IPS-20b (cell line): Measurements from ENCODE around the gene XKR3.
"Not testable (repeated sequence)": the region's sequence is repeated elsewhere in the genome, so short reads cannot be mapped to it uniquely, and the experiment has no call there.

Experiments used
- H3K27ac ChIP-seq: one replicate; pipeline ENCODE4 v1.5.1; 2013; ENCODE audit warnings: low read length
- H3K27me3 ChIP-seq: 2 replicates; pipeline ENCODE4 v1.6.1; 2013; ENCODE audit warnings: mild to moderate bottlenecking, low read length, inconsistent platforms; ENCODE audit not compliant: insufficient read depth
- H3K36me3 ChIP-seq: 2 replicates; pipeline ENCODE4 v1.6.1; 2013; ENCODE audit warnings: low read depth, mild to moderate bottlenecking, inconsistent platforms, low read length, moderate library complexity; ENCODE audit not compliant: insufficient read depth
- H3K4me1 ChIP-seq: 2 replicates; pipeline ENCODE4 v1.6.1; 2013; ENCODE audit warnings: mild to moderate bottlenecking, control low read depth, inconsistent platforms, low read length, moderate library complexity; ENCODE audit not compliant: insufficient read depth
- H3K4me3 ChIP-seq: 2 replicates; pipeline ENCODE4 v1.5.1; 2013; ENCODE audit warnings: mild to moderate bottlenecking, low read length, inconsistent platforms
- H3K9ac ChIP-seq: 2 replicates; pipeline ENCODE4 v1.6.1; 2013; ENCODE audit warnings: low read depth, mild to moderate bottlenecking, inconsistent platforms, low read length, moderate library complexity
- H3K9me3 ChIP-seq: 2 replicates; pipeline ENCODE4 v1.6.1; 2013; ENCODE audit warnings: mild to moderate bottlenecking, low read depth, low read length, inconsistent platforms; ENCODE audit not compliant: insufficient read depth

The XKR3 gene

DNA sequence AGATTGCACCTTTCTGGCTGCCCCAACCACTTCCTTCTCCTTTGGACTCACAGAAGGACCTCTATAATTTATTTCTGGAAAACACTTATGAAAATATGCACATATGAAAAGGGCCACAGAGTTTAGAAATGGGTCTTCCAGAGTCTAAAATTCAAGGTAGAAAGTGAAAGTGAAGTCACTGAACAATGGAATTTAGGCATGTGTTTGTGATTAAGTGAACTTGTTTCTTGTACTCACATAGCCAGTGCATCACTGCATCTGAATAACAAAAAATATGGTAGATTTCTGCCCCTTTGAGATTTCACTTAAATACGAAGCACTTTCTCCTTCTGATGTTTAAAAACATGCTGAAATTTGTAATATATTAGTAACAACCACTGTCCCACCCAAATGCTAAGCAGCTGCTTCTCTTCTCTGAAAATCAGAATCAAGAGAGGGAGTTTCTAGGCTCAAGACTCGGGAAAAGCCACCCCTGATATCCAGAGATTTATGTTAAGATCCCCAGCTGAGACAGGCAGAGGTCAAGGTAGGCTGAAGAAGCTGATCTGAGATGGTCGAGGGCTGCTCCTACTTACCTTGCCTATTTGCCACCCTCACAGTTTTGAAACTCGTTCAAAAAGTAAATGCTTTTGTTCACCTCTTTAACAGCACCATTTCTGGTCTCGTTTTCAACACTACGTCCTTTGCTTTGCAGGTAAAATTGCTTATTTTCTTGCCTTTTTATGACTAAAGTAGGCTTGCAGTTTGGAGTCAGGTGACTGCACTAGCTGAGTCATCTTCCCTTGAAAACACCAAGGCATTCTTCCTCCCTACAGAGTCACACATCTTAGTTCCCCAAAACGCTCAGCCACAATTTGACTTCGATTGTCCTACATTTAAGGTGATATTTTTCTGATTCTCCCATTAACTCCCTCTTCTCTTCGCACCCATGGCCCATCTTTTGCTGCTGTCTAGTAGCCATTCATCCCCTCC is at the start of gene XKR3:
Gene XKR3 (minus strand): TSS at position 696 of the 972 bp plus-strand sequence. CDS start 17,338 bp downstream, outside the sequence.
- H3K9ac ChIP-seq = no peak within 1 kb of the TSS

DNA sequence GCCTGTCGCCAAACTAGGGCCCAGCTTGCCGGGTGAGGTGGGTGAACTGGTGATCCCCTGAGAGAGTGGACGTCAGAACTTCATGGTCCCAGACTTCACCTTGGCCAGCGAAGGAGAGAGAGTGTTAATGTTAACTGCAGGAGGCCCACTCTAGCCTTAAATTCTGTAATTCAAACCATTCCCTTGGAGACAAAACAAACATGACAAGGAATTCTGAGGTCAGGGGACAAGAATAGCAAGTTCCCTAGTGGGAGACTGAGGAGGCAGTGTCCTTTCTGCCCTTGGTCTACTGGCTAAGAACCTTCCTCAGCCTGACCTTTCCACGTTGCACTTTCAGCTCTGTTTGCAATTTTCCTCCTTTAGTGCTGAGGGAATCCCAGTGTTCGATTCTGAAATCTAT is 44.4 kb upstream of the XKR3 start:
- H3K27ac ChIP-seq, H3K4me3 ChIP-seq, H3K36me3 ChIP-seq, H3K27me3 ChIP-seq, H3K9me3 ChIP-seq, H3K4me1 ChIP-seq, H3K9ac ChIP-seq: not testable (repeated sequence)

More for the DNA sequence above, at the start of gene XKR3:
- H3K9me3 ChIP-seq = no peaks in the 10 kb centered on the region
- H3K4me3 ChIP-seq = no peak within 1 kb of the TSS
- H3K4me1 ChIP-seq = peaks cover 11% of the 10 kb centered on the region
- H3K27ac ChIP-seq = no peak within 1 kb of the TSS
- no peaks in the 10 kb centered on the region for H3K36me3 ChIP-seq
- H3K27me3 ChIP-seq = no peaks in the 10 kb centered on the region

- Histone ChIP-seq H3K9me3 (no peaks in the 10 kb centered on the region), H3K27me3 (no peaks in the 10 kb centered on the region), H3K9ac (no peak overlapping the region), H3K36me3 (no peaks in the 10 kb centered on the region), H3K27ac (no peak overlapping the region), H3K4me1 (no peaks in the 10 kb centered on the region), H3K4me3 (no peak overlapping the region)
Observed at GRCh38 chr22:16866167-16866566, 41.0 kb upstream of the XKR3 start.

GRCh38 chr22:16856851-16857250 is 31.6 kb upstream of the XKR3 start:
- not testable (repeated sequence) for H3K36me3 ChIP-seq, H3K27me3 ChIP-seq, H3K27ac ChIP-seq, H3K4me1 ChIP-seq, H3K4me3 ChIP-seq, H3K9ac ChIP-seq, H3K9me3 ChIP-seq

- no peaks in the 10 kb centered on the region for H3K9me3 ChIP-seq
- no peak overlapping the region for H3K9ac ChIP-seq
- H3K4me1 ChIP-seq = peaks cover 3% of the 10 kb centered on the region; the same call in 1 of the 2 replicates
Observed at GRCh38 chr22:16854631-16855030, 29.4 kb upstream of the XKR3 start.

GRCh38 chr22:16851268-16851996 is 26.2 kb upstream of the XKR3 start:
- H3K4me3 ChIP-seq, H3K9ac ChIP-seq, H3K27ac ChIP-seq, H3K9me3 ChIP-seq, H3K4me1 ChIP-seq, H3K36me3 ChIP-seq, H3K27me3 ChIP-seq: not testable (repeated sequence)

More at GRCh38 chr22:16854631-16855030, 29.4 kb upstream of the XKR3 start:
- Histone ChIP-seq H3K27ac (no peak overlapping the region), H3K27me3 (no peaks in the 10 kb centered on the region), H3K36me3 (no peaks in the 10 kb centered on the region), H3K4me3 (no peak overlapping the region)

DNA sequence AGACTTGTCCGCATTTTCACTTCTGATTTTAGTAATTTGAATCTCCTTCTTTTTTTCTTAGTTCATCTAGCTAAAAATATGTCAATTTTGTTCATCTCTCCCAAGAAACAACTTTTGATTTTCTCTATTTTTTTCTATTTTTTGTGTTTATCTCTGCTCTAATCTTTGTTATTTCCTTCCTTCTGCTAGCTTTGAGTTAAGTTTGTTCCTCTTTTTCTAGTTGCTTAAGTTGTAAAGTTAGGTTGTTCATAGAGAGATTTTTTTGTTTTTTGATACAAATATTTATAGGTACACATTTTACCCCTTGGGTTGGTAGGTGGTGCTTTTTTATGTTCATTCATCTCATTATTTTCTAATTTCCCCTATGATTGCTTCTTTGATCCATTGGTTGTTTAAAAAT is 22.1 kb upstream of the XKR3 start:
- no peaks in the 10 kb centered on the region for H3K9me3 ChIP-seq
- no peak overlapping the region for H3K9ac ChIP-seq
- no peaks in the 10 kb centered on the region for H3K36me3 ChIP-seq
- peaks cover 3% of the 10 kb centered on the region; the same call in 1 of the 2 replicates for H3K4me1 ChIP-seq
- no peak overlapping the region for H3K4me3 ChIP-seq
- no peaks in the 10 kb centered on the region for H3K27me3 ChIP-seq
- no peak overlapping the region for H3K27ac ChIP-seq

DNA sequence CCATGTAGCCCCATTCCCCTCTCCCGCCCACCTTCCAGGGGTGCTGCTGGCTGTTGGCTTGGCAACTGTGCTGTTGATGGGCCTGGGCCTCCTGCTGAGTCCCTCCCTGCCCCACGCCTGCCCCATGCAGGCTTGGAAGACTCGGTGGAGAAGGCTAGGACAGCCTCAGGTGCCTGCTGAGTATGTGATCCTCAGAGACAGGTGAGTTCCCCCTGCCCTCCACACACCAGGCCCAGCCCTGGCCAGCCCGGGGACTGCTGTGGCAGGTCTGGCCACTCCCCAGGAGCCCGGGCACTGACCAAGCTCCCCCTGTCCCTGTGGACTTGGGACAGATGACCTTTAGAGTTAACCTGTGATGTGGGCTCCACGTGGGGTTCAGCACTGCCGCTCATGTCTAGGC is 20.7 kb upstream of the XKR3 start:
- H3K36me3 ChIP-seq = no peaks in the 10 kb centered on the region
- no peak overlapping the region for H3K9ac ChIP-seq
- H3K9me3 ChIP-seq = no peaks in the 10 kb centered on the region
- H3K27me3 ChIP-seq = no peaks in the 10 kb centered on the region
- H3K4me3 ChIP-seq = no peak overlapping the region
- no peak overlapping the region for H3K27ac ChIP-seq
- no peaks in the 10 kb centered on the region for H3K4me1 ChIP-seq

- no peaks in the 10 kb centered on the region for H3K4me1 ChIP-seq
- no peak overlapping the region for H3K9ac ChIP-seq
- H3K36me3 ChIP-seq = no peaks in the 10 kb centered on the region
- H3K27me3 ChIP-seq = no peaks in the 10 kb centered on the region
- no peak overlapping the region for H3K27ac ChIP-seq
- no peak overlapping the region for H3K4me3 ChIP-seq
- no peaks in the 10 kb centered on the region for H3K9me3 ChIP-seq
Observed at GRCh38 chr22:16845465-16845864, 20.3 kb upstream of the XKR3 start.

- Histone ChIP-seq H3K4me1 (no peaks in the 10 kb centered on the region), H3K27ac (no peak overlapping the region), H3K27me3 (no peaks in the 10 kb centered on the region), H3K9me3 (no peaks in the 10 kb centered on the region), H3K4me3 (no peak overlapping the region), H3K36me3 (no peaks in the 10 kb centered on the region), H3K9ac (no peak overlapping the region)
Observed at GRCh38 chr22:16844529-16844928, 19.3 kb upstream of the XKR3 start.

GRCh38 chr22:16838073-16838472 is 12.9 kb upstream of the XKR3 start:
- H3K9me3 ChIP-seq = no peaks in the 10 kb centered on the region
- no peaks in the 10 kb centered on the region for H3K36me3 ChIP-seq
- no peaks in the 10 kb centered on the region for H3K4me1 ChIP-seq
- no peak overlapping the region for H3K4me3 ChIP-seq
- no peaks in the 10 kb centered on the region for H3K27me3 ChIP-seq
- H3K9ac ChIP-seq = no peak overlapping the region
- no peak overlapping the region for H3K27ac ChIP-seq

DNA sequence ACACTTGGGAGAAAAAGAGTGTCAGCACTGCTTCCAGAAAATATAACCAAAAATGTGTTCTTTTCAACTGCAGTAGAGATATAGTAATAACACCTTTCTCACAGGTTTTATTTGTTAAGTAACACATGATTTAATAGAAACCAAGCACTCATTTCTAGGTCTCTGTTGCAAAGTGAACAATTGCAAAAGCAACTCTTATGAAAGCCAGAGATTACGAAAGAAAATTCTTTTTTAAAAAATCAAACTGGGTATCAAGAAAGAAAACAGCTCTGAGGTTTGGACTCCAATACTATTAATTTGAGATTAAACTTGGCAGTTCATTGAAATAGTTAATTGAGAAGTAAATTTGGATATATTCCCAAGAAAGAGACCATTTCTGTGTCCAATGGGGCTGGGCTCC is 9.8 kb upstream of the XKR3 start:
- H3K9me3 ChIP-seq = no peaks in the 10 kb centered on the region
- no peak overlapping the region for H3K27ac ChIP-seq
- no peaks in the 10 kb centered on the region for H3K36me3 ChIP-seq

More for the DNA sequence above, 9.8 kb upstream of the XKR3 start:
- no peaks in the 10 kb centered on the region for H3K4me1 ChIP-seq
- H3K4me3 ChIP-seq = no peak overlapping the region
- no peak overlapping the region for H3K9ac ChIP-seq
- no peaks in the 10 kb centered on the region for H3K27me3 ChIP-seq
